ENCODE results near the gene RNF187.

The RNF187 gene

GRCh38 chr1:228487336-228488124, at the start of gene RNF187:
RNF187 (plus strand) TSS chr1:228487382.
- DNase-seq, result no peak

- DNase-seq, result no peak
Observed at GRCh38 chr1:228437424-228437962, 49.7 kb upstream of the RNF187 start.

- DNase-seq, result no peak
Observed at GRCh38 chr1:228438266-228438665, 48.9 kb upstream of the RNF187 start.

GRCh38 chr1:228440761-228441500, 46.3 kb upstream of the RNF187 start:
- no peak for DNase-seq

- DNase-seq, result no peak
Observed at GRCh38 chr1:228443395-228443794, 43.8 kb upstream of the RNF187 start.

- no peak for DNase-seq
Observed at GRCh38 chr1:228445490-228445842, 41.7 kb upstream of the RNF187 start.

- peak; percentile 54 for DNase-seq
Observed at GRCh38 chr1:228445843-228446650, 41.1 kb upstream of the RNF187 start.

GRCh38 chr1:228446852-228447251, 40.3 kb upstream of the RNF187 start:
- DNase-seq, result no peak

- DNase-seq, result no peak
Observed at GRCh38 chr1:228448372-228448771, 38.8 kb upstream of the RNF187 start.

GRCh38 chr1:228450200-228450599, 37.0 kb upstream of the RNF187 start:
- DNase-seq, result no peak

GRCh38 chr1:228452194-228453021, 34.8 kb upstream of the RNF187 start:
- no peak for DNase-seq

GRCh38 chr1:228453022-228453560, 34.1 kb upstream of the RNF187 start:
- DNase-seq, result no peak

- DNase-seq, result no peak
Observed at GRCh38 chr1:228453614-228454013, 33.6 kb upstream of the RNF187 start.

- DNase-seq, result no peak
Observed at GRCh38 chr1:228454238-228454637, 32.9 kb upstream of the RNF187 start.

GRCh38 chr1:228455715-228456114, 31.5 kb upstream of the RNF187 start:
- DNase-seq, result peak; percentile 35

GRCh38 chr1:228456252-228457016, 30.7 kb upstream of the RNF187 start:
- DNase-seq, result no peak

GRCh38 chr1:228457017-228457395, 30.2 kb upstream of the RNF187 start:
- no peak for DNase-seq

- DNase-seq, result peak; percentile 99
Observed at GRCh38 chr1:228457396-228458176, 29.6 kb upstream of the RNF187 start.

GRCh38 chr1:228459091-228459993, 27.8 kb upstream of the RNF187 start:
- peak; percentile 90 for DNase-seq

Measured in RPMI8226 (cell line).